SJCRH30 (cell line): ENCODE data around the gene KCNN3. TPM values are rescaled to one million over a fixed set of nuclear protein-coding genes. Genes with fewer than 3 reads are reported as not detected.

Experiments
- DNase-seq, 2 experiments: peaks; one replicate each; pipeline ENCODE4 v3.0.0-alpha.2; 2015 to 2020
- H3K27ac ChIP-seq: fragments of 250-450 bp; sonication (Bioruptor Pico); 2 replicates; pipeline ENCODE4 v1.5.1; 2020; ENCODE audit warnings: mild to moderate bottlenecking, moderate library complexity
- H3K27me3 ChIP-seq: fragments of 250-450 bp; sonication (Bioruptor Pico); 2 replicates; pipeline ENCODE4 v1.5.1; 2020; ENCODE audit warnings: mild to moderate bottlenecking, moderate library complexity
- H3K36me3 ChIP-seq: fragments of 250-450 bp; sonication (Bioruptor Pico); 2 replicates; pipeline ENCODE4 v1.5.1; 2020; ENCODE audit warnings: mild to moderate bottlenecking, moderate library complexity
- H3K4me1 ChIP-seq: fragments of 250-450 bp; sonication (Bioruptor Pico); 2 replicates; pipeline ENCODE4 v1.5.1; 2020; ENCODE audit warnings: mild to moderate bottlenecking, moderate library complexity
- H3K4me3 ChIP-seq: fragments of 250-450 bp; sonication (Bioruptor Pico); 2 replicates; pipeline ENCODE4 v1.5.1; 2020; ENCODE audit warnings: mild to moderate bottlenecking, moderate library complexity
- H3K9me3 ChIP-seq: fragments of 250-450 bp; sonication (Bioruptor Pico); replicated peaks from 2 replicates; pipeline ENCODE4 v1.5.1; 2020; ENCODE audit warnings: mild to moderate bottlenecking, moderate library complexity
- total RNA-seq: library from RNA; depleted of rRNA; stranded (reverse); fragments of >200 nt; shearing (Covaris generic); gene quantifications from 2 replicates; pipeline ENCODE4 v1.2.3, GENCODE V29; 2014

Gene KCNN3
- total RNA-seq, 1 experiment from 2014 or later: 29.3 TPM

DNA sequence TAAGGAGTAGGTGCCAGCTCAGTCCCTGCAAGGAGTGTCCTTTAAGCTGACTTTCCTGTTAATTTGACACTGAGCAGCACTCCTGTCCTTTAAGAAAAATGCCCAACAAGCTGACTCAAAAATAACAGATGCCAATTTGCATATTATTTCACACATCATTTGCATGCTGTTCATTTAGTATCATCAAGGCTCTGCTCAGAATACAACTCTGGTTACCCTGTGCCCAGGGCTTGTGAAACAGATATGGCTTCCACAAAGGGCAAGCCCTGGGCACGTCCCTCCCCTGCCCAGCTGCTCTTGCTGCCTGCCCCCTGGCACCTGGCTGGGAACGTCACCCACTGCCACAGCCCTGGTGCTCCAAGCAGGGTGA lies 10.3 kb downstream of the KCNN3 start:
- Histone ChIP-seq H3K27me3 (no peaks in the 10 kb centered on the region), H3K9me3 (no peaks in the 10 kb centered on the region), H3K36me3 (peaks cover 3% of the 10 kb centered on the region; the same call in 1 of the 2 replicates), H3K4me3 (no peak overlapping the region), H3K4me1 (peaks cover 65% of the 10 kb centered on the region), H3K27ac (peak overlapping the region; percentile 53)
- DNase-seq: no peak

DNA sequence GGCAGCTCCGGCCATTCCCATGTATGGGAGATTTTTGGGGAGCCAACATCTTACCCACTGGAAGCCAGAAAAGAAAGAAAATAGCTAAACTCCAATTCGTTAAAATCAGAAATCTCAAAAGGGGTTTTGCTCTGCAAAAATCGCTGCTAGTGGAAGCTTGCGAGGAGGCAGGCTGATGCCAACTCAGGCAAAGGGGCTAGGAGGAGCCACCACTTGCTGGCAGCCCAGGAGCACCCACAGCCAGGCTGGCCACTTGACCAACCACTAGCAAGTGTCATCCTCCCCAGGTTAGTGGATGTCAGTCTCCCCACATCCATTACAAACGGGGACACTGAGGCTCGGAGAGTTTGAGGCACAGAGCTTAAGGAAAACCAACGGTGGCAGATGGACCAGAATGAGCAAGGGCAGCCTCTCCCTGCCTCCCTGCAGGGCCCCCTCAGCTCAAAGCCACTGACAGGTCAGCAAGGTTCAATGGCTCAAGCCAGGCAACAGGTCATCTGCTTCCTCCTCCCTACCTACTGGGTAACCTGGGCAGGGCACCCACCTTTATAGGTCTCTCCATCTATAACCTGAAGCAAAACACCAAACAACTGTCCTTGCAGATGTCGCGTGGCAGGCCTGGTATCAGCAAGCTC lies 10.8 kb downstream of the KCNN3 start:
- H3K4me1 ChIP-seq: peaks cover 60% of the 10 kb centered on the region
- H3K36me3 ChIP-seq: peaks cover 3% of the 10 kb centered on the region; the same call in 1 of the 2 replicates
- DNase-seq: no peak
- H3K27ac ChIP-seq: peak overlapping the region; percentile 53; the same call in 1 of the 2 replicates
- H3K4me3 ChIP-seq: no peak overlapping the region
- H3K27me3 ChIP-seq: no peaks in the 10 kb centered on the region
- no peaks in the 10 kb centered on the region for H3K9me3 ChIP-seq

DNA sequence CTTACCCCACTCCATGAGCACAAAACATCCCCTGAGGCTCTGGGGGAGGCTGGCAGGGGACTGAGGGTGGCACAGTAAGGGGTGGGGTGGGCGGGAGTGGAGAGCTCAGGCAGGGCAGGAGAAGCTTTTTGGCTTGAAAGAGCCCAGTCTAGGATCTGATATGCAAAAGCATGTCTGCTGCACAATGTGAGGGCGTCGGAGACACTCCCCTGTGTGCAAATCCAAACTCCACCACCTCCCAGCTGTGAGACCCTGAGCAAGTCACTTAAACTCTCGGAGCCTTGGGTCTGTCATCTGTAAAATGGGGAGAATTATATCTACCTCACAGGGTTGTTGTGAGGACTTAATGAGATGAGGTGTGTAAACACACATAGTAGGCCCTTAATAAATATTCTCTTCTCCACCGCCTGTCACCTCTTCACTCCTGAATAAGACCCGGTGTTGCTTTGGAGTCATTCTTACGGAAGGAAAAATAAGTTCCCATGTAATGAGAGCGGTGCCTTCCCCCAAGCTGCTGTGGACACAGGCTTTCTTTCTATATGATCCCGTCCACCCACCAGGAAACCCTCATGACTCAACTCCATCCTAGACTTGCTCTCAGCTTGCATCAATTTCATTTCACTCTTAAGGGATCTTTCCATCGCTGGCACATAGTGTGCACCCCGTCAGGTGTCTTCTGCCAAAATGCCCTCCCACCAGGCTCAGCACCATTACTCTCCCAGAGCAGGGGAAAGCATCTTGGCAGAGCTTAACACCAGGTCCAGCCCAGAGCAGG lies 12.5 kb downstream of the KCNN3 start:
- peaks cover 44% of the 10 kb centered on the region for H3K4me1 ChIP-seq

DNA sequence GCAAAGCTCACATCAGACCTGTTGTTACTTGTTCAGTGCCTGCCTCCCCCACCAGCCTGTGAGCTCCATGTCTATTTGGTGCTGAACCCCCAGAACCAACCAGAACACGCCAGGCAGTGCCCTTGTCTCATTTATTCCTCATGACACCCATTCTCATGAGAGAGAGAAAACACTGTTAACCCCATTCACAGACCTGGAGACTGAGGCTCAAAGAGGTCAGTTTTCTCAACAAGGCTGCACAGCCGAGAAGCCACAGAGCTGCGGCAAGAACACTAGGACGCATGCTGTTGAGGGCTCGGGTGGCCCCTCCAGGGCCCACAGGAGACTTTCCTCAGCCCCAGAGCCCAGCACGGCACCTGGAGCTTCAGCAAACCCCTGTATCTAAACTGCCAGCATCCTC lies 13.1 kb downstream of the KCNN3 start:
- Histone ChIP-seq H3K27ac (no peak overlapping the region; the same call in 1 of the 2 replicates), H3K4me1 (peaks cover 38% of the 10 kb centered on the region), H3K9me3 (no peaks in the 10 kb centered on the region), H3K27me3 (no peaks in the 10 kb centered on the region), H3K4me3 (no peak overlapping the region), H3K36me3 (peaks cover 3% of the 10 kb centered on the region; the same call in 1 of the 2 replicates)
- no peak for DNase-seq

More for the DNA sequence above, 12.5 kb downstream of the KCNN3 start:
- Histone ChIP-seq H3K9me3 (no peaks in the 10 kb centered on the region), H3K36me3 (peaks cover 3% of the 10 kb centered on the region; the same call in 1 of the 2 replicates), H3K27me3 (no peaks in the 10 kb centered on the region), H3K4me3 (no peak overlapping the region), H3K27ac (no peak overlapping the region)
- no peak for DNase-seq

DNA sequence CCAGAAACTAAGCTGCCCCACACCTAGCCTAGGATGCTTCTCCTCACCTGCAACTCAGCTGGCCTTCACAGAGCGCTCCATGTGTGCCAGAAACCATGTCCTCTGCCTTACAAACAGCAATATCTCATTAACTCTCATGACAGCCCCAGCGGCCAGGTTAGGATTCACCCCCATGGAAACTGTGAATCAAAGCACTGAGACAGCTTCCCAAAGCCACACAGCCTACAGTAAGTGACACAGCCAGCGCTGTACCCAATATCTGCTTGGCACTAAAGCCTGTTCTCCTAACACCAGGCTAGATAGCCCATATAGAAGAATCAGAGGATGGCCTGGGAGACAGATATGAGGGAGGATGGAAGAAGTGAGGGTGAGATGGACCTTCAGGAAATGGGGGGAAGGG lies 13.5 kb downstream of the KCNN3 start:
- Histone ChIP-seq H3K4me3 (no peak overlapping the region), H3K27me3 (no peaks in the 10 kb centered on the region), H3K27ac (peak overlapping the region; percentile 20; the same call in 1 of the 2 replicates), H3K4me1 (peaks cover 37% of the 10 kb centered on the region), H3K36me3 (no peaks in the 10 kb centered on the region), H3K9me3 (no peaks in the 10 kb centered on the region)
- DNase-seq: no peak

DNA sequence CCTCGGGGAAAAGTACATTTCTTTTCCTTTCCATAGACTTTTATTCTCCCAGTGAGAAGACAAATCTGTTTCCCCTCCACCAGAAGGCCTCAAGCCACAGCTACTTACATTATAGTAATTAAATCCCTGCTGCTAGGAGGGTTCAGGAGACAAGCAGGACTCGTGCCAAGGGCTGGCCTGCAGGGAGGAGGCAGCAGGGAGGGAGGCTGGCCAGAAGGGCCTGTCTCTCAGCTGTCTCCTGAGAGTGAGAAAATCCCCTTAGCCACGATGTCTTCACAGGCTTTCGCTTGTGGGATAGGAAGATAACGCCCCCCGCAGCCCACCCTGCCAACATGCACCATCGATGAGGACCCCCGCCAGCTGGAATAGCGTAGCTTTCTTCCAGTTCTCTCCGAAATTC lies 14.0 kb downstream of the KCNN3 start:
- peak; percentile 84 to 90 for DNase-seq
- peaks cover 37% of the 10 kb centered on the region for H3K4me1 ChIP-seq
- no peaks in the 10 kb centered on the region for H3K9me3 ChIP-seq
- H3K36me3 ChIP-seq: no peaks in the 10 kb centered on the region
- H3K4me3 ChIP-seq: no peak overlapping the region
- peak overlapping the region; percentile 20; the same call in 1 of the 2 replicates for H3K27ac ChIP-seq
- H3K27me3 ChIP-seq: no peaks in the 10 kb centered on the region

DNA sequence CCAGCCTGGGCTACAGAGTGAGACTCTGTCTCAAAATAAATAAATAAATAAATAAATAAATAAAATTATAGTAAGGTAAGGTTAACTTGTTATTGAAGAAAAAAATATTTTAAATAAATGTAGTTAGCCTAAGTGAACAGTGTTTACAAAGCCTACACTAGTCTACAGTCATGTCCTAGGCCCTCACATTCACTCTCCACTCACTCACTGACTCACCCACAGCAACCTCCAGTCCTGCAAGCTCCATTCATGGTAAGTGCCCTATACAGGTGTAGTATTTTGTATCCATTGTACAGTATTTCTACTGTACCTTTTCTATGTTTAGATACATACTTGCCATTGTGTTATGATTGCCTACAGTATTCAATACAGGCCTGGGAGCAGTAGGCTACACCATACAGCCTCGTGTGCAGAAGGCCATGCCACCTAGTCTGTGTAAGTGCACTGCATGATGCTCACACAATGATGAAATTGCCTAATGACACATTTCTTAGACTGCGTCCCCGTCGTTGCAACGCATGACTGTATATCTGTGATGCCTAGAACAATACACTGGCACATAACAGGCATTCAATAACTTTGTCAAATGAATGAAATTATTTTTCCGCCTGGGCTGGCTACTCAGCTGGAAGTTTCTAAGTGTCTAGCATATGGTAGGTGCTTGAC lies 14.8 kb downstream of the KCNN3 start:
- Histone ChIP-seq H3K4me3 (no peak overlapping the region), H3K9me3 (no peaks in the 10 kb centered on the region), H3K4me1 (peaks cover 37% of the 10 kb centered on the region), H3K27ac (0 out of 2 replicates have a peak overlapping the region, but pooled peaks have one; percentile 5), H3K36me3 (0 out of 2 replicates have a peak, but pooled peaks cover 3% of the 10 kb centered on the region), H3K27me3 (no peaks in the 10 kb centered on the region)
- no peak for DNase-seq

DNA sequence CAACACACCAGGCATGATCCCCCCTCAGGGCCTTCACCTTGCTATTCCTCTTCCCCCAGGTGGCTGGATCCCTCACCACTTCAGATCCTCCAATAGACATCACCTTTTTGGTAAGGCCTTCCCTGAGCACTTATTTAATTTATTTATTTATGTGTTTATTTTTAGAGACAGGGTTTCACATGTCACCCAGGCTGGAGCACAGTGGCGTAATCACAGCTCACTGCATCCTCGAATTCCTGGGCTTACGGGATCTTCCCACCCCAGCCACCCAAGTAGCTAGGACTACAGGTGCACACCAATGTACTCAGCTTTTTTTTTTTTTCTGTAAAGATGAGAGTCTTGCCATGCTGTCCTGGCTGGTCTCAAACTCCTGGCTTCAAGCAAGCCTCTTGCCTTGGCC lies 17.2 kb downstream of the KCNN3 start:
- DNase-seq: no peak
- Histone ChIP-seq H3K9me3 (no peaks in the 10 kb centered on the region), H3K27ac (no peak overlapping the region), H3K27me3 (no peaks in the 10 kb centered on the region), H3K4me3 (no peak overlapping the region), H3K36me3 (peaks cover 3% of the 10 kb centered on the region; the same call in 1 of the 2 replicates), H3K4me1 (peaks cover 39% of the 10 kb centered on the region)

DNA sequence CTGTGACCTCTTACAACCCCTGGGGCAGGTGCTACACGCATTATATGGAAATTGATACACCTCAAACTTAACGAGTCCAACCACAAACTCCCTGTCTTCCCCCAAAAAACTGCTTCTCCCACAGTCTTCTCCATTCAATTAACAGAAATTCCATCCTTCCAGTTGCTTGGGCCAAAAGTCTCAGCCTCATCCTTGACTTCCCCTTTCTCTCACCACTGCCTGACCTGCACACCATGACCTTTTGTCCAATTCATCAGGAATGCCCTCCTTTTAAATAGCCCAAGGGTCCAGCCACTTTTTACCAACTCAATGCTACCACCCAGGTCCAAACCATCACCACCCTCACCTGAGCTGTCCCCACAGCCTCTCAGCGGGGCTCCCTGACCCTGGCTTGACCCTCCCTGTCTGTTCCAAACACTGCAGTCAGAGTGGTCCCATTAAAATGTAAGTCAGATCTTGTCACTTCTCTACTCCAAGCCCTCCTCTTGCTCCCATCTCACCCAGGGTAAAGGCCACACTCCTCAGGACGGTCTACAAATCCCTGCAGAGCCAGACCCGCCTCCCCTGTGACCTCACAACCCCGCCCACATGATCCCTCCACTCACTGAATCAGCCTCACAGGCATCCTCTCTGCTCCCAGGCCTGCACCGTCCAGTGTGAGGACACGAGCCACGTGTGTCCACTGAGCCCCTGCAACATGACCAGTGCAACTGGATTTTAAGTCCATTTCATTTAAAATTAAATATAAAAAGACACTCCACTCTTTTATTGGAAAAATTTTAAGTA lies 18.5 kb downstream of the KCNN3 start:
- H3K4me3 ChIP-seq: no peak overlapping the region
- no peaks in the 10 kb centered on the region for H3K9me3 ChIP-seq
- H3K27me3 ChIP-seq: no peaks in the 10 kb centered on the region
- H3K27ac ChIP-seq: no peak overlapping the region
- H3K4me1 ChIP-seq: peaks cover 40% of the 10 kb centered on the region
- DNase-seq: peak; percentile 39 to 52
- H3K36me3 ChIP-seq: peaks cover 3% of the 10 kb centered on the region; the same call in 1 of the 2 replicates

DNA sequence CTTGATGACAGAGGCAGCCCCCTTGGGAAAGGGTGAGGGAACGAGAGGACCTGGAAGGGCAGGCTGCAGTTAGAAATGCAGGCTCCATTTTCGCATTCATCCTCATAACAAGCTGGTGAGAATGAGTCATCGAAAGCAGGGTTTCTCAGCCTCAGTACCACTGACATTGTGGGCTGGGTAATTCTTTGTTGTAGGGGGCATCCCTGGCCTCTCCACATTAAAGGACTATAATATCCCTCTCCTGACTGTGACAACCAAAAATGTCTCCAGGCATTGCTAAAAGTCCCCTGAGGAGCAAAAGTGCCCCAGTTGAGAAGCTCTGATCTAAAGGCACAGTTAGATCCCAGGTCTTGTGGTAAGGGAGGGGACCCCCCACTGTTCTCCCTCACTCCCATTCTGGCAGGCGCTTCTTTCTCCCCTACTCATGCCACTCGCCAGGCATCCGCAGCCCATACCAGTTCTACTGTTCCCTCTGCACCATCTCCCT lies 20.4 kb downstream of the KCNN3 start:
- DNase-seq: peak in 1 of 2 experiments; percentile 30
- peaks cover 44% of the 10 kb centered on the region for H3K4me1 ChIP-seq
- H3K27ac ChIP-seq: no peak overlapping the region
- H3K4me3 ChIP-seq: no peak overlapping the region
- H3K9me3 ChIP-seq: no peaks in the 10 kb centered on the region
- H3K27me3 ChIP-seq: no peaks in the 10 kb centered on the region
- H3K36me3 ChIP-seq: peaks cover 3% of the 10 kb centered on the region; the same call in 1 of the 2 replicates

DNA sequence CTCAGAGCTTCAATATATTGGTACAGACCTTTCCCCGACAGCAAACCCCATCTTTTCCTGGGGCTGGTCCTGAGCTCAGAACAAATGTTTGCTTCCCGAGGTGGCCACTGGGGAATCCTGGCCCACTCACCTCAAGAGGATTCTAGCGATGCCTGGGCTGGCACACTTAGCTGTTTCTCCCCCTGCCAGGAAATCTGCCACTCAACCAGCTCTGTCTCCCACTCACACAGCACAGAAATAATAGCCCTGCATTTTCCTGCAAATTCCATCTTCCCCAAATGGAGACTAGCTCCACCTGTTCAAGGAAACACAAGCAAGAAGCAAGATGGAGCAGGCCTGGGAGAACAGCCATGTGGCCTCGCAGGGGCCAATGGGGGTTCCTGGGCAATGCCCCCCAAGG lies 21.1 kb downstream of the KCNN3 start:
- Histone ChIP-seq H3K4me1 (peaks cover 44% of the 10 kb centered on the region), H3K27me3 (no peaks in the 10 kb centered on the region), H3K4me3 (no peak overlapping the region), H3K9me3 (no peaks in the 10 kb centered on the region), H3K36me3 (peaks cover 3% of the 10 kb centered on the region; the same call in 1 of the 2 replicates), H3K27ac (no peak overlapping the region)
- DNase-seq: no peak

DNA sequence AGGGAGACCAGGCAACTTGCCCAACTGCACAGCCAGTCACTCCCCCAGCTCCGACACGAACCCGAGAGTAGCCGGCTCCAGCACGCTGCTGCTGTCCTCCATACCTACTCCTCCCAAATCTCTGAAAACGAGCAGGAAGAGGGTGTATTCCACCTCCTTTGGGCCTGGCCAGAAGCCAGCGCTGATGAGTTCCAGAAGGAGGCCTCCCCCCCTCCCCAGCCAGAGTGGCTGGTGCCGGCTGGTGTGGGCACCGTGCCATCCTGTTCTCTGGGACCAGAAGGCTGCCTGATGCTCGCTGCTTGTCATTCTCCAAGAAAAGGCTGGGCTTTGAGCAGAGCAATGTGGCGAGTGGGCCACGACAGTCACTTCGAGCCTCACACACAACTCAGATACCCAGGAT lies 22.2 kb downstream of the KCNN3 start:
- H3K36me3 ChIP-seq: peaks cover 3% of the 10 kb centered on the region; the same call in 1 of the 2 replicates
- H3K4me1 ChIP-seq: peaks cover 44% of the 10 kb centered on the region
- no peaks in the 10 kb centered on the region for H3K9me3 ChIP-seq
- no peak for DNase-seq
- H3K27me3 ChIP-seq: no peaks in the 10 kb centered on the region
- no peak overlapping the region for H3K27ac ChIP-seq
- no peak overlapping the region for H3K4me3 ChIP-seq

DNA sequence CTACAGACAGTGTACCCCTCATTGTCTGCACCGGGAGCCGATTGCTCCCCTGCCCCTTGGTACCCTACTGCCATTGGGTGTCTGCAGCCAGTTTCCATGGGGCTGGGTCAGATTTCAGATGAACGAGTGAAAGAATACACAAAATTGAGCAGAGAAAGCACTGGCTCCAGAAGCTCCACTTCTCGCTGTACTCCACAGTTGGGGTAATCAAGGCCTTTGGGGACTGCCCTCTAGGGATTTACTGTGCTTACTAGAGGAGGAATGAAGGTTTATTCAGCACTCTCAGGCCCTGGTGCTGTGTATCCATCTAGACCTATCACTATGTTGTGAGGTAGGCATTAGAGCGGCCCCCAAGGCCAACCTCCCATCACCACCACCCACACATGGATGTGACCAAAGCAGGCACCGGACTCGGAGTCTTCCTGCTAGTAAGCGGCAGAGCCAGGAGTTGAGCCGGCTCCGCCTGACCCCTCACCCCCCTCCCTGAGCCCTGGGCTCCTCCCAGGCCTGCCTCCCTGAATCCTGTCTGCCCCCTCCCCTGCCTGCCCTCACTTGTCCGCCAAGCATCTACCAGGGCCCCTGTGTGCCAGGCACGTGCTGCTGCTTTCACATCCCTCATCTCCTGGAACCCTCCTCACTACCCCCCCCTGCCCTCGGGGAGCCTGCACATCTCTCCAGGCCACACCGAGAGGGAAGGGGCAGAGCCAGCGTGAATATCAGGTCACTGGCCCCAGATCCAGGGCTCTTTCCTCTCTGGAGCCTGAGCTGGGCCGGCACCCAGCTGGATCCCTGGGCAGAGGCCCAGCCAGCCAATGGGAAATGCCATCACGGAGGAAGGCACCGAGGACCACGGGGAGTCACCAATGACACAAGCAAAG lies 23.3 kb downstream of the KCNN3 start:
- Histone ChIP-seq H3K4me1 (peaks cover 47% of the 10 kb centered on the region), H3K27ac (no peak overlapping the region), H3K9me3 (no peaks in the 10 kb centered on the region)

More for the DNA sequence above, 23.3 kb downstream of the KCNN3 start:
- no peaks in the 10 kb centered on the region for H3K27me3 ChIP-seq
- H3K4me3 ChIP-seq: no peak overlapping the region
- peaks cover 3% of the 10 kb centered on the region; the same call in 1 of the 2 replicates for H3K36me3 ChIP-seq
- DNase-seq: no peak
